Liver (tissue), 3 donors: ENCODE data around the gene CHAD.

Source experiments
- GABPA ChIP-seq, 2 donors: IDR thresholded peaks in 1 of 2; conservative IDR thresholded peaks in 1 of 2; 2 replicates each; pipeline ENCODE4 v1.6.1; 2016; ENCODE audit warnings: antibody characterized with exemption in 2 of 2, mild to moderate bottlenecking in 1 of 2, moderate library complexity in 1 of 2
- JUND ChIP-seq, 2 donors: IDR thresholded peaks; 2 replicates each; pipeline ENCODE4 v1.6.1; 2016; ENCODE audit warnings: antibody characterized with exemption in 2 of 2
- SP1 ChIP-seq: IDR thresholded peaks from 2 replicates; pipeline ENCODE4 v1.6.1; 2018; ENCODE audit warnings: antibody characterized with exemption, mild to moderate bottlenecking
- TF ChIP-seq, protein P1 (sequence below): fragments of 150-350 bp; IDR thresholded peaks from 2 replicates; pipeline ENCODE4 v1.5.1; 2017; ENCODE audit warnings: improper control_type of control experiment, low read depth, low read length; ENCODE audit not compliant: missing input control
- TF ChIP-seq, protein P2 (sequence below): IDR thresholded peaks from 2 replicates; pipeline ENCODE4 v1.6.1; 2016; ENCODE audit warnings: antibody characterized with exemption
- donor health status: healthy.
- donor health status: healthy.

GRCh38 chr17:50499721-50500120 is 31.0 kb upstream of the CHAD start:
- TF ChIP-seq, protein P1, sequence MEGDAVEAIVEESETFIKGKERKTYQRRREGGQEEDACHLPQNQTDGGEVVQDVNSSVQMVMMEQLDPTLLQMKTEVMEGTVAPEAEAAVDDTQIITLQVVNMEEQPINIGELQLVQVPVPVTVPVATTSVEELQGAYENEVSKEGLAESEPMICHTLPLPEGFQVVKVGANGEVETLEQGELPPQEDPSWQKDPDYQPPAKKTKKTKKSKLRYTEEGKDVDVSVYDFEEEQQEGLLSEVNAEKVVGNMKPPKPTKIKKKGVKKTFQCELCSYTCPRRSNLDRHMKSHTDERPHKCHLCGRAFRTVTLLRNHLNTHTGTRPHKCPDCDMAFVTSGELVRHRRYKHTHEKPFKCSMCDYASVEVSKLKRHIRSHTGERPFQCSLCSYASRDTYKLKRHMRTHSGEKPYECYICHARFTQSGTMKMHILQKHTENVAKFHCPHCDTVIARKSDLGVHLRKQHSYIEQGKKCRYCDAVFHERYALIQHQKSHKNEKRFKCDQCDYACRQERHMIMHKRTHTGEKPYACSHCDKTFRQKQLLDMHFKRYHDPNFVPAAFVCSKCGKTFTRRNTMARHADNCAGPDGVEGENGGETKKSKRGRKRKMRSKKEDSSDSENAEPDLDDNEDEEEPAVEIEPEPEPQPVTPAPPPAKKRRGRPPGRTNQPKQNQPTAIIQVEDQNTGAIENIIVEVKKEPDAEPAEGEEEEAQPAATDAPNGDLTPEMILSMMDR = no peak
- TF ChIP-seq JUND (IDR thresholded peaks at IDR 0.05) (no peak), SP1 (no peak), GABPA (IDR thresholded peaks at IDR 0.05 in 1 of 2, conservative IDR thresholded peaks at IDR 0.05 in 1 of 2) (no peak)
- TF ChIP-seq, protein P2, sequence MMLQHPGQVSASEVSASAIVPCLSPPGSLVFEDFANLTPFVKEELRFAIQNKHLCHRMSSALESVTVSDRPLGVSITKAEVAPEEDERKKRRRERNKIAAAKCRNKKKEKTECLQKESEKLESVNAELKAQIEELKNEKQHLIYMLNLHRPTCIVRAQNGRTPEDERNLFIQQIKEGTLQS = no peak
